Renal cortex interstitium (tissue), 11 donors: ENCODE measurements around the gene TMED4. TPM values are rescaled to one million over a fixed set of nuclear protein-coding genes. Genes with fewer than 3 reads are reported as not detected.
"Not testable (repeated sequence)": the region's sequence is repeated elsewhere in the genome, so short reads cannot be mapped to it uniquely, and the experiment has no call there.

Experiments used
- DNase-seq, 11 donors: peaks; one replicate each; pipeline ENCODE4 v3.0.0-alpha.2; 2013; ENCODE audit warnings: low read depth in 9 of 11, low spot score in 4 of 11; ENCODE audit errors: extremely low read depth in 1 of 11
- polyA plus RNA-seq, 3 donors: library from polyadenylated mRNA; unstranded; fragments of 120-200 nt; gene quantifications; one replicate each; pipeline ENCODE4 v1.2.1, GENCODE V29; 2013; ENCODE audit not compliant: insufficient read length in 3 of 3

Gene TMED4
- polyA plus RNA-seq, 3 donors: 134 to 175 (median 142) TPM

DNA sequence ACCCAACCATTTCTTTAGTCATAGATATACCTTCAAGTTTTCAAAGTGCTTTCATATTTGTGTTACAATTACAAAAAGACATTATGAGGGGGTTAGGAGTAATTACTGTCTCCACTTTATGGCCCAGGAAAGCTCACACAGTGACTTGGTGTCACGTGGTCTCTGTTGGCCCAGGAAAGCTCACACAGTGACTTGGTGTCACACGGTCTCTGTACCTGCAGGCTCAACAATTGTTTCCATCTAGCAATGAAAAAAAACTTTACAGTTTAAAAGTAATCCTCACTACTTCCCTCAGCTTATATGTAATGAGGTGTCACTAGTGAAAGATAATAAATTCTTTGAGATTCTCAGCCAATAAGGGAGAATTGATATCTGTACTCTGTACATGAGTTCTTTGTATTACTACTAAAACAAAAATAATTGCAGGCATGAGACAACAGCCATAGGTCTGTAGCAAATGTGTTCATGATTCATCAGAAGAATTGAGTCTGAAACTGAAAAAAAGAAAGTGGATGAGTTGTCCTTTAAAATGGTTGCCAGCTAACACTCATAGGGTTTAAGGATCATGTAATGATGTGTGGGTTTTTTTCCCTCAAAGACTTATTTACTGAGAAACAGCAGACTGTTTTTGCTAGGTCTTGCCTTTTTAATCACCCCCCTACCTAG is 35.3 kb upstream of the TMED4 start:
- no peak for DNase-seq

GRCh38 chr7:44616545-44616944 is 34.5 kb upstream of the TMED4 start:
- no peak for DNase-seq

DNA sequence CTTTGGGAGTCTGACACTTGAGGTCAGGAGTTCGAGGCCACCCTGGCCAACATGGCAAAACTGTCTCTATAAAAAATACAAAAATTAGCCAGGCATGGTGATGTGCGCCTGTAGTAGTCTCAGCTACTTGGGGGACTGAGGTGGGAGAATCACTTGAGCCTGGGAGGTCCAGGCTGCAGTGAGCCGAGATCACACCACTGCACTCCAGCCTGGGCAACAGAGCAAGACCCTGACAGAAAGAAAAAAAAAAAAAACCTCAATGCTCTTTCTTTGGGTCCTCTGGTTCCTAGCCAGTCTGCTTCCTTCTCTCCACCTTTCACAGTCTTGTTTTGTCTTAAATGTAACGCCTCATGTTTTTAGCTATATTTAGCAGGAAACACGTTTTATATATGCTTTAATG is 33.8 kb upstream of the TMED4 start:
- DNase-seq: no peak

GRCh38 chr7:44615149-44615611 is 33.1 kb upstream of the TMED4 start:
- no peak for DNase-seq

- no peak for DNase-seq
These were observed 27.8 kb upstream of the TMED4 start for GRCh38 chr7:44609829-44610228.

DNA sequence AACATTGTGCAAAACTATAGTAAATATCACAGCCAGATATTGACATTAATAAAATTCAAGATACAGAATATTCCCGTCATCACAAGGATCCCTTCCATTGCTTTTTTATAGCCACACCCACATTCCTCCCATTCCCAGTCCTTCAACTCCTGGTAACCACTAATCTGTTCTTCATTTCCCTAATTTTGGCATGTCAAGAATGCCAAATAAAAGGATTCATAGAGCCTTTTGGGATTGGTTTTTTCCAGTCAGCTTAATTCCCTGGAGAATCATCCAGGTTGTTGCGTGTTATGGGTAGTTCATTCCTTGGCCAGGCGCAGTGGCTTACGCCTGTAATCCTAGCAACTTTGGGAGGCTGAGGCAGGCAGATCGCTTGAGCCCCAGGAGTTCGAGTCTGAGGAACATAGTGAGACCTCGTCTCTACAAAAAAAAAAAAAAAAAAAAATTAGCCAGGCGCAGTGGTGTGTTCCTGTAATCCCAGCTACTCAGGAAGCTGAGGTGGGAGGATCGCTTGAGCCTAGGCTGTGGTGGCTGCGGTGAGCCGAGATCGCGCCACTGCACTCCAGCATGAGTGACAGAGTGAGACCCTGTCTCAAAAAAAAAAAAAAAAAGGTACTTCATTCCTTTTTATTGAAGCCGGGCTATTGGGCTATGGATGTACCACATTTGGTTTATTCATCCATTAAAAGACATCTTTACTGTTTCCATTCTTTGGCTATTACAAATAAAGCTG is 27.1 kb upstream of the TMED4 start:
- no peak for DNase-seq

- DNase-seq: no peak
These were observed 25.4 kb upstream of the TMED4 start for GRCh38 chr7:44607141-44608068.

DNA sequence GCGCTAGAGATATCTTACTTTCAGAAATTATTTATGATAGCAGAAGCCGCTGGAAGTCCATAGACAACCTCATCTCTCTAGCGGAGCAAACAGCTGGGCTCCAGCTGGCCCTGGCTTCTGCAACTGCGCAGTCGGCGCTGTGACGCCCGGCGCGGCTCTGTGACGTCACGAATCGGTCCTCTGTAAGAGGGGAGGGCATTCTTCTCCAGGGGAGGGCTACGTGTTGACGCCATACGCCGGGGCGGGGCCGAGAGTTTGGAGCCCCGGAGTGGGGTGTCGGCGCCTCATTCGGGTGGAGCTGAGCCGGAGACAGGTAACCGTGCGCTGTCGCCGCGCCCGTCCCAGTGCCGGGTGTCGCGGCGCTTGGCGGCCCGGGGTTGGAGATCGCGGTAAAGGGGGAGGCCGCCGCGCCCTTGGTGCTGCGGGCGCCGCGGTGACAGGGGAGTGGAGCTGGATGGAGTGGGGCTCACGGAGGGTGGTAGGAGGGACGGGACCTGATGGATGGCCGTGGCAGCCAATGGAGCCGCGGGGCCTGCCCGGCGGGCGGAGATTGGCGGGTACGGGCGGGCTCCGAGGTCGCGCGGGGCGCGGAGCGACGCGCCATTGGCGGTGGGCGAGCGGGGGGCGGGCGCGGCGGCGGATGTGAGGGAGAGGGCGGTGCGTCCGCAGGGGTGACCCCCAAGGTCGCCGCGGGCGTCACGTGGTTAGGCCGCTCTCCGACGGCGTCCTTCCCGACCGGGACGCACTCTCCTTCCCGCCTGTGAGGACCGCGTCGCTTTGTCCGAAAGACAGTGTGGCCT is 24.5 kb upstream of the TMED4 start, which contains the start of gene OGDH:
Gene OGDH (plus strand): TSS at position 287 of the 800 bp plus-strand sequence. CDS start 17,717 bp downstream, outside the sequence.
- DNase-seq: peak; percentile 96 to 99 (median 98)

GRCh38 chr7:44604941-44605340 is 22.9 kb upstream of the TMED4 start:
- no peak for DNase-seq

- DNase-seq: no peak
These were observed 21.2 kb upstream of the TMED4 start for GRCh38 chr7:44603193-44603592.

DNA sequence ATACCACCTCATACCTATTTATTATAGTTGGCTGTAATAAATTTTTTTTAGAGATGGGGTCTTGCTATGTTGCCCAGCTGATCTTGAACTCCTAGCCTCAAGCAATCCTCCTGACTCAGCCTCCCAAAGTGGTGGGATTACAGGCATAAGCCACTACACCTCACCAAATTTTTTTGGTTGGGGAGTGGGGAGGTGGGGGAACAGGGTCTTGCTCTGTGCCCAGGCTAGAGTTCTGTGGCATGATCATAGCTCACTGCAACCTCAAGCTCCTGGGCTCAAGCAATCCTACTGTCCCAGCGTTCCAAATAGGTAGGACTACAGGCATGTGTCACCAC is 20.5 kb upstream of the TMED4 start:
- DNase-seq: no peak

DNA sequence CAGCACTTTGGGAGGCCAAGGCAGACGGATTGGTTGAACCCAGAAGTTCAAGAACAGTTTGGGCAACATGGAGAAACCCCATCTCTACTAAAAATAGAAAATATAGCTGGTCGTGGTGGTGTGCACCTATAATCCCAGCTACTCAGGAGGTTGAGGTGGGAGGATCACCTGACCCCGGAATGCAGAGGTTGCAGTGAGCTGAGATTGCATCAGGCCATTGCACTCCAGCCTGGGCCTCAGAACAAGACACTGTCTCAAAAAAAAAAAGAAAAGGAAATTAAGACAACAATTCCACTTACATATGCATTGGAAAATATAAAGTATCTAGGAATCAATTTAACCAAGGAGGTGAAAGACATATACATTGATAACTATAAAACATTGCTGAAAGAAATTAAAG is 17.2 kb upstream of the TMED4 start:
- no peak for DNase-seq

DNA sequence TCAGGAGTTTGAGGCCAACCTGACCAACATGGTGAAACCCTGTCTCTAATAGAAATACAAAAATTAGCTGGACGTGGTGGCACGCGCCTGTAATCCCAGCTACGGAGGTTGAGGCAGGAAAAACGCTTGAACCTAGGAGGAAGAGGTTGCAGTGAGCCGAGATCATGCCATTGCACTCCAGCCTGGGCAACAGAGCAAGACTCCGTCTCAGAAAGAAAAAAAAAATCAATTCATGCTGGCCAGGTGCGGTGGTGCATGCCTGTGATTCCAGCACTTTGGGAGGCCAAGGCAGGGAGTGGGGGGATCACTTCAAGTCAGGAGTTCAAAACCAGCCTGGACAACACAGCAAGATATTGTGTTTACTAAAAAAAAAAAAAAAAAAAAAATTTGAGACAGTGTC is 15.2 kb upstream of the TMED4 start:
- DNase-seq: not testable (repeated sequence)

GRCh38 chr7:44595934-44596635 is 14.1 kb upstream of the TMED4 start:
- DNase-seq: peak in 1 of 11 donors; percentile 55

DNA sequence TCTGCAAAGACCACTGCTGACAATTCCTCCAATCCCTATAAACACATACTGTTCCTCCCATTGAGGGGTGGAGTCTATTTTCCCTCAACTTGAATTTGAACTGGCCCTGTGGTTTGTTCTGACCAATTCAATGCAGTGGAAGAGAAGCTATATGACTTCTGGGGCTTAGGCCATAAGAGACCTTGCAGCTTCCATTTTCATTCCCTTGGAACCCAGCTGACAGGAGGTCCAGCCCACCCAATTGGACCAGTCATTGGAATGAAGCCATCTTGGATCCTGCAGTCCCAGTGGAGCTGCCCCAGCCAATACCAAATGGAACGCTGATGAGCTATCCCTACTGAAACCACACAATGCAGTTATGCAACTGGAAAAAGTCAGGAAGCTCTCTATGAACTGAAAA is 8.9 kb upstream of the TMED4 start:
- DNase-seq: no peak

DNA sequence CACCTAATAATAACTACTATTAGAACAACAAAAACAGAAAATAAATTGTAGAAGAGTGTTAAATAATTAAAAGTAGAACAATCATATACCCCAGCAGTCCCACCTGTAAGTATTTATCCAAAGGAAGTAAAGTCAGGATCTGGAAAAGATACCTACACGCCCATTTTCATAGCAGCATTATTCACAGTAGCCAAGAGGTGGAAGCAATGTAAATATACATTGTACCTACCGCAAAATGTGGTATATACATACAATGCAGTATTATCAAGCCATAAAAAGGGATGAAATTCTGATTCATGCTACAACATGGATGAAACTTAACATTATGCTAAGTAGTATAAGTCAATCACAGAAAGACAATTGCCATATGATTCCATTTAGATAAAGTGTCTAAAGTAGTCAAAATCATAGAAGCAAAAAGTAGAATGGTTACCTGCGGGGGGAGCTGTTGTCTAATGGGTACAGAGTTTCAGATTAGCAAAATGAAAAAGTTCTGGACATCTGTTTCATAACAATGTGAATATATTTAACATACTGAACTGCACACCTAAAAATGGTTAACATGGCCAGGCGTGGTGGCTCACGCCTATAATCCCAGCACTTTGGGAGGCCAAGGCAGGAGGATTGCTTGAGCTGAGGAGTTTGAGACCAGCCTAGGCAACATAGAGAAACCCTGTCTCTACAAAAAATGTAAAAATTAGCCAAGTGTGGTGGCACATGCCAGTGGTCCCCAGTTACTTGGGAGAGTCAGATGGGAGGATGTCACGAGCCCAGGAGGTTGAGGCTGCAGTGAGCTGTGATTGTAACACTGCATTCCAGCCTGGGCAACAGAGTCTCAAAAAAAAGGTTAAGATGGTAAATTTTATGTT is 6.0 kb upstream of the TMED4 start:
- no peak for DNase-seq

GRCh38 chr7:44583146-44583865 is 1.3 kb upstream of the TMED4 start:
- DNase-seq: no peak
